Measurements from ENCODE around the gene BTNL9.

GRCh38 chr5:180990882-180991242 lies 49.2 kb upstream of the BTNL9 start:
- TF ChIP-seq CTCF (IDR thresholded peaks at IDR 0.05) (no peak), POLR2A (IDR thresholded peaks at IDR 0.05) (no peak)

Measured in transverse colon (tissue), 3 donors.